ENCODE data around the gene FICD.

DNA sequence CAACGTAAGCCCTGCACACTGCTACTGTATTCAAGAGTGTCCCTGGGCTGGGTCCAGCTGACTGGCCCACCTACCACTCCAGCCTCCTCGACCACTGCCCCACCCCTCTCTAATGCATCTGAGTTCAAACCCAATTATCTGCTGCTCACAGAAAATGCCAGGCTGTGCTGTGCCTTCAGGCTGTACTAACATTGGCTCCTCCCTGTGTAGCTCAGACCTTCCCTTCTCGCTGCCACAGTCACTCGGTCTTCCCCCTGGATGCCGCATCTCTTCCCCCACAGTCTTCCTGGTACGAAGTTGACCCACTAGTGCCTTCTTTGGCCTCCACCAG is 12.1 kb downstream of the FICD start:
- TF ChIP-seq, protein P1, sequence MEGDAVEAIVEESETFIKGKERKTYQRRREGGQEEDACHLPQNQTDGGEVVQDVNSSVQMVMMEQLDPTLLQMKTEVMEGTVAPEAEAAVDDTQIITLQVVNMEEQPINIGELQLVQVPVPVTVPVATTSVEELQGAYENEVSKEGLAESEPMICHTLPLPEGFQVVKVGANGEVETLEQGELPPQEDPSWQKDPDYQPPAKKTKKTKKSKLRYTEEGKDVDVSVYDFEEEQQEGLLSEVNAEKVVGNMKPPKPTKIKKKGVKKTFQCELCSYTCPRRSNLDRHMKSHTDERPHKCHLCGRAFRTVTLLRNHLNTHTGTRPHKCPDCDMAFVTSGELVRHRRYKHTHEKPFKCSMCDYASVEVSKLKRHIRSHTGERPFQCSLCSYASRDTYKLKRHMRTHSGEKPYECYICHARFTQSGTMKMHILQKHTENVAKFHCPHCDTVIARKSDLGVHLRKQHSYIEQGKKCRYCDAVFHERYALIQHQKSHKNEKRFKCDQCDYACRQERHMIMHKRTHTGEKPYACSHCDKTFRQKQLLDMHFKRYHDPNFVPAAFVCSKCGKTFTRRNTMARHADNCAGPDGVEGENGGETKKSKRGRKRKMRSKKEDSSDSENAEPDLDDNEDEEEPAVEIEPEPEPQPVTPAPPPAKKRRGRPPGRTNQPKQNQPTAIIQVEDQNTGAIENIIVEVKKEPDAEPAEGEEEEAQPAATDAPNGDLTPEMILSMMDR (IDR thresholded peaks at IDR 0.05), result no peak
- TF ChIP-seq EZH2 (IDR thresholded peaks at IDR 0.05; ENCODE audit: borderline replicate concordance, insufficient read depth, low read depth, low read length, poor library complexity, severe bottlenecking), result no peak
